Ovary (tissue), 3 donors: ENCODE results near the gene ZNF274.

Experiments used
- EP300 ChIP-seq: sonication (generic); formaldehyde crosslinking; IDR thresholded peaks from one replicate; pipeline ENCODE4 v1.6.1; 2017; ENCODE audit warnings: antibody characterized with exemption
- POLR2A ChIP-seq: fragments of 450-650 bp; IDR thresholded peaks from one replicate; pipeline ENCODE4 v1.6.1; 2017; ENCODE audit warnings: antibody characterized with exemption, mild to moderate bottlenecking, moderate library complexity
- TF ChIP-seq, protein P1 (sequence below), 3 donors: fragments of 450-650 bp in 2 of 3; fragments of 200-600 bp in 1 of 3; IDR thresholded peaks; one replicate each; pipeline versions ENCODE4 v1.5.1 to v1.8.0; 2016 to 2022; ENCODE audit warnings: antibody characterized with exemption in 3 of 3, mild to moderate bottlenecking in 1 of 3
- donor health status: DM: no; HTN: no; CAD: no.

DNA sequence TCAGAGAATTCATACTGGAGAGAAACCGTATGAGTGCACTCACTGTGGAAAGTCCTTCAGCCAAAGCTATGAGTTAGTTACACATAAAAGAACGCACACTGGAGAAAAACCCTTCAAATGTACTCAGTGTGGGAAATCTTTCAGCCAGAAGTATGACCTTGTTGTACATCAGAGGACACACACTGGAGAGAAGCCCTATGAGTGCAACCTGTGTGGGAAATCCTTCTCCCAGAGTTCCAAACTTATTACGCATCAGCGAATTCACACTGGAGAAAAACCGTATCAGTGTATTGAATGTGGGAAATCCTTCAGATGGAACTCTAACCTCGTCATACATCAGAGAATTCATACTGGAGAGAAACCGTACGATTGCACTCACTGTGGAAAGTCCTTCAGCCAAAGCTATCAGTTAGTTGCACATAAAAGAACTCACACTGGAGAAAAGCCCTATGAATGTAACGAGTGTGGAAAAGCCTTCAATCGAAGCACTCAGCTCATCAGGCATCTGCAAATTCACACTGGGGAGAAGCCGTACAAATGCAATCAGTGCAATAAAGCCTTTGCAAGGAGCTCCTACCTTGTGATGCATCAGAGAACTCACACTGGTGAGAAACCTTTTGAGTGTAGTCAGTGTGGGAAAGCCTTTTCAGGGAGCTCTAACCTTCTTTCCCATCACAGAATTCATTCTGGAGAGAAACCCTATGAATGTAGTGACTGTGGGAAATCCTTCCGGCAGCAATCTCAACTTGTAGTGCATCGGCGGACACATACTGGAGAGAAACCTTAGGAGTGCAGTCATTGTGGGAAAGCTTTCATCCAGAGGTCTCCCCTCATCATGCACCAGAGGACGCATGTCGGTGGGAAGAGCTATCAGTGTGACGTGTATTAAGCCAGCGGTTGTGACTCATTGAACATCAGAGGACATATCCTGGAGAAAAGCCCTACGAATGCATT, 79.4 kb downstream of the ZNF274 start:
- TF ChIP-seq, protein P1, sequence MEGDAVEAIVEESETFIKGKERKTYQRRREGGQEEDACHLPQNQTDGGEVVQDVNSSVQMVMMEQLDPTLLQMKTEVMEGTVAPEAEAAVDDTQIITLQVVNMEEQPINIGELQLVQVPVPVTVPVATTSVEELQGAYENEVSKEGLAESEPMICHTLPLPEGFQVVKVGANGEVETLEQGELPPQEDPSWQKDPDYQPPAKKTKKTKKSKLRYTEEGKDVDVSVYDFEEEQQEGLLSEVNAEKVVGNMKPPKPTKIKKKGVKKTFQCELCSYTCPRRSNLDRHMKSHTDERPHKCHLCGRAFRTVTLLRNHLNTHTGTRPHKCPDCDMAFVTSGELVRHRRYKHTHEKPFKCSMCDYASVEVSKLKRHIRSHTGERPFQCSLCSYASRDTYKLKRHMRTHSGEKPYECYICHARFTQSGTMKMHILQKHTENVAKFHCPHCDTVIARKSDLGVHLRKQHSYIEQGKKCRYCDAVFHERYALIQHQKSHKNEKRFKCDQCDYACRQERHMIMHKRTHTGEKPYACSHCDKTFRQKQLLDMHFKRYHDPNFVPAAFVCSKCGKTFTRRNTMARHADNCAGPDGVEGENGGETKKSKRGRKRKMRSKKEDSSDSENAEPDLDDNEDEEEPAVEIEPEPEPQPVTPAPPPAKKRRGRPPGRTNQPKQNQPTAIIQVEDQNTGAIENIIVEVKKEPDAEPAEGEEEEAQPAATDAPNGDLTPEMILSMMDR (IDR thresholded peaks at IDR 0.05), result no peak
- TF ChIP-seq POLR2A, result no peak
- TF ChIP-seq EP300, result no peak
